Right lobe of liver (tissue), 6 donors: ENCODE results near the gene KRT83. TPM values are rescaled to one million over a fixed set of nuclear protein-coding genes. Genes with fewer than 3 reads are reported as not detected.
"Not testable (repeated sequence)": the region's sequence is repeated elsewhere in the genome, so short reads cannot be mapped to it uniquely, and the experiment has no call there.

ENCODE experiments used
- ATAC-seq, 4 donors: fragments of 200-7000 bp; cut with Tn5 transposase; one replicate each; pipeline ENCODE4 v1.9.1; 2020; ENCODE audit warnings: mild to moderate bottlenecking in 4 of 4, moderate library complexity in 4 of 4
- DNase-seq, 3 donors: peaks; one replicate each; pipeline ENCODE4 v3.0.0-alpha.2; 2020
- H3K27ac ChIP-seq, 3 donors: fragments of 200-600 bp; one replicate each; pipeline ENCODE4 v1.8.0; 2022
- H3K27me3 ChIP-seq, 2 donors: fragments of 200-600 bp; one replicate each; pipeline ENCODE4 v1.8.0; 2022
- H3K36me3 ChIP-seq, 4 donors: fragments of 200-600 bp; sonication (generic) in 1 of 4; one replicate each; pipeline versions ENCODE4 v1.5.1 to v1.8.0; 2017 to 2022; ENCODE audit warnings: control low read depth in 1 of 4
- H3K4me1 ChIP-seq, 4 donors: fragments of 200-600 bp; sonication (generic) in 1 of 4; one replicate each; pipeline versions ENCODE4 v1.5.1 to v1.8.0; 2017 to 2022; ENCODE audit warnings: control low read depth in 1 of 4
- H3K4me3 ChIP-seq, 3 donors: fragments of 200-600 bp; one replicate each; pipeline ENCODE4 v1.8.0; 2022
- H3K9me3 ChIP-seq, 4 donors: fragments of 200-600 bp; sonication (generic) in 1 of 4; one replicate each; pipeline versions ENCODE4 v1.5.1 to v1.8.0; 2017 to 2022; ENCODE audit warnings: control low read depth in 1 of 4
- POLR2A ChIP-seq: fragments of 450-650 bp; IDR thresholded peaks from one replicate; pipeline ENCODE4 v1.6.1; 2017; ENCODE audit warnings: antibody characterized with exemption, mild to moderate bottlenecking
- WGBS: methylation state at CpG from one replicate; pipeline ENCODE4 v1.1.6; 2018; ENCODE audit warnings: low coverage, low lambda C conversion rate; ENCODE audit not compliant: insufficient coverage; ENCODE audit errors: missing lambda C conversion rate; 5-methylcytosine and 5-hydroxymethylcytosine counted together
- intact Hi-C, 2 donors: fragments of 100-400 bp; cut with DNase I; formaldehyde crosslinking; loops; one replicate each; pipeline versions ENCODE4 v1.11.2 to v1.14.1; 2022
- total RNA-seq, 6 experiments: library from RNA; depleted of rRNA in 2 of 6; stranded (reverse); fragments of >200 nt in 2 of 6; fragmentation: NEBNext Ultra II Directional in 3 of 6; extraction: Animal tissue kit (Norgen Biotek cat#: 25700) in 3 of 6; gene quantifications; one replicate each; pipeline versions ENCODE4 v1.1.0 to v1.2.4, GENCODE V29; 2016 to 2023
- TF ChIP-seq, protein P1 (sequence below), 4 donors: fragments of 200-600 bp in 3 of 4; fragments of 450-650 bp in 1 of 4; IDR thresholded peaks; one replicate each; pipeline versions ENCODE4 v1.5.1 to v1.8.0; 2016 to 2022; ENCODE audit warnings: antibody characterized with exemption in 4 of 4, mild to moderate bottlenecking in 2 of 4
- donor health status: DM: no; HTN: yes; CAD: no.
- donor health status: DM: no; HTN: no; CAD: no.
- donor health status: DM: no; HTN: no; CAD: no.
- donor health status: DM: no; HTN: yes; CAD: no.
- donor health status: DM: no; HTN: yes; CAD: no.

KRT83 gene
- total RNA-seq, 6 experiments from 2014 or later, result not detected

- DNase-seq, result no peak
- Histone ChIP-seq H3K9me3 (no peaks in the 10 kb centered on the region), H3K27me3 (no peaks in the 10 kb centered on the region), H3K36me3 (no peaks in the 10 kb centered on the region), H3K27ac (no peak overlapping the region), H3K4me3 (no peak overlapping the region), H3K4me1 (peaks cover 0 to 18% (median 0%) of the 10 kb centered on the region in 4 donors)
- intact Hi-C loops, result no loop called here
- ATAC-seq, result no peak
- TF ChIP-seq POLR2A, result no peak
- TF ChIP-seq, protein P1, sequence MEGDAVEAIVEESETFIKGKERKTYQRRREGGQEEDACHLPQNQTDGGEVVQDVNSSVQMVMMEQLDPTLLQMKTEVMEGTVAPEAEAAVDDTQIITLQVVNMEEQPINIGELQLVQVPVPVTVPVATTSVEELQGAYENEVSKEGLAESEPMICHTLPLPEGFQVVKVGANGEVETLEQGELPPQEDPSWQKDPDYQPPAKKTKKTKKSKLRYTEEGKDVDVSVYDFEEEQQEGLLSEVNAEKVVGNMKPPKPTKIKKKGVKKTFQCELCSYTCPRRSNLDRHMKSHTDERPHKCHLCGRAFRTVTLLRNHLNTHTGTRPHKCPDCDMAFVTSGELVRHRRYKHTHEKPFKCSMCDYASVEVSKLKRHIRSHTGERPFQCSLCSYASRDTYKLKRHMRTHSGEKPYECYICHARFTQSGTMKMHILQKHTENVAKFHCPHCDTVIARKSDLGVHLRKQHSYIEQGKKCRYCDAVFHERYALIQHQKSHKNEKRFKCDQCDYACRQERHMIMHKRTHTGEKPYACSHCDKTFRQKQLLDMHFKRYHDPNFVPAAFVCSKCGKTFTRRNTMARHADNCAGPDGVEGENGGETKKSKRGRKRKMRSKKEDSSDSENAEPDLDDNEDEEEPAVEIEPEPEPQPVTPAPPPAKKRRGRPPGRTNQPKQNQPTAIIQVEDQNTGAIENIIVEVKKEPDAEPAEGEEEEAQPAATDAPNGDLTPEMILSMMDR (IDR thresholded peaks at IDR 0.05), result no peak
- WGBS, result 76% methylated on average over 6 of the region's 6 CpGs
Measured at GRCh38 chr12:52349196-52349595, 28.0 kb upstream of the KRT83 start.

DNA sequence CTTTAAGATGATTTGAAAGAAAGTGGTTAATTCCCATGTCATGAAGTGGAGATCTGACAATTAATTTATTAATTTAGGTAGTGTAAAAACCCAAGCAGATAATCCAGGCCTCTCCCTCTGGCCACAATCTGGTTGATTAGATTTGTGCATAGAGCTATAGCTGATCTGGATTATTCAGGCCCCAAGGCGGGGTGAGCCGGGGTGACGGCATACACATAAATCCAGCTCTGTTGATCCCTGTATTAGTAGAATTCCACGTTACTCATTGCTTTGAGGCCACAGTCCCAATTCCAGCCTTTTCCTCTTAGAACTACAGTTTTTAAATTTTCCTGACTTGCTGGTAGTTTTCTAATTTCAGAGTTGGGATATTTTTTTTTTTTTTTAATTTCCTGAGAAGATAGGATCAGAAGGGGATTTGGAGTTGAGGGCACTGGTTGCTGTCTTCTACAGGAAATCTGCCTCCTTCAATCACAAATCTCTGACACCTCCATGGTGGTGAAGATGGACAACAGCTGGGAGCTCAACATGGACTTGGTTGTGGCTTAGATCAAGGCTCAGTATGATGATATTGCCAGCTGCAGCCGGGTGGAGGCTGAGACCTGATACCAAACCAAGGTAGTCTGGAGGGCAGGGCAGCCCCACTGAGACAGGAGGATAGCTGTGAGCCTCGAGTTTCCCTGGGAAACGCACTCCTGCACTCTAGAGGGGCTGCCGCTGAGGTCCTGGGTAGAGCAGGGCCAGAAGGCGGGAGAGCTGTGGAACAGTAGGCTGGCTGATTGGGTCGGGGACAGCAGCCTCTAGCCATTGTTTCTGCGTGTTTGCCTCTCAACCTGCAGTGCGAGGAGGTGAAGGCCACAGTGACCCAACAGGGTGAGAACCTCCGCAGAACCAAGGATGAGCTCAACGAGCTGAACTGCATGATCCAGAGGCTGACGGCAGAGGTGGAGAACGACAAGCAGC lies 26.6 kb upstream of the KRT83 start:
- Histone ChIP-seq H3K4me1 (peaks cover 0 to 18% (median 0%) of the 10 kb centered on the region in 4 donors), H3K27me3 (no peaks in the 10 kb centered on the region), H3K4me3 (no peak overlapping the region), H3K27ac (no peak overlapping the region), H3K36me3 (no peaks in the 10 kb centered on the region), H3K9me3 (no peaks in the 10 kb centered on the region)
- ATAC-seq (no peak), DNase-seq (no peak)
- WGBS, result 68% methylated on average over 5 of the region's 16 CpGs
- no peak for TF ChIP-seq POLR2A
- TF ChIP-seq, protein P1 (IDR thresholded peaks at IDR 0.05), result no peak
- intact Hi-C loops, result no loop called here

GRCh38 chr12:52347016-52347415 lies 25.8 kb upstream of the KRT83 start:
- no peaks in the 10 kb centered on the region for H3K27me3 ChIP-seq
- intact Hi-C loops, result no loop called here
- ATAC-seq (no peak), DNase-seq (no peak)
- H3K4me1 ChIP-seq, result peaks cover 0 to 15% (median 0%) of the 10 kb centered on the region in 4 donors
- 53% methylated on average over 3 of the region's 9 CpGs for WGBS
- TF ChIP-seq POLR2A, result no peak
- TF ChIP-seq, protein P1 (IDR thresholded peaks at IDR 0.05), result no peak
- H3K27ac ChIP-seq, result no peak overlapping the region
- H3K36me3 ChIP-seq, result no peaks in the 10 kb centered on the region
- H3K9me3 ChIP-seq, result no peaks in the 10 kb centered on the region
- H3K4me3 ChIP-seq, result no peak overlapping the region

GRCh38 chr12:52346593-52346992 lies 25.4 kb upstream of the KRT83 start:
- no peaks in the 10 kb centered on the region for H3K9me3 ChIP-seq
- no peak overlapping the region for H3K4me3 ChIP-seq
- peaks cover 0 to 11% (median 0%) of the 10 kb centered on the region in 4 donors for H3K4me1 ChIP-seq
- ATAC-seq (no peak), DNase-seq (no peak)
- no CpG with 5 or more reads among the region's 4 CpGs for WGBS
- no peak for TF ChIP-seq POLR2A
- TF ChIP-seq, protein P1 (IDR thresholded peaks at IDR 0.05), result no peak
- H3K27me3 ChIP-seq, result no peaks in the 10 kb centered on the region
- intact Hi-C loops, result no loop called here
- no peaks in the 10 kb centered on the region for H3K36me3 ChIP-seq
- no peak overlapping the region for H3K27ac ChIP-seq

DNA sequence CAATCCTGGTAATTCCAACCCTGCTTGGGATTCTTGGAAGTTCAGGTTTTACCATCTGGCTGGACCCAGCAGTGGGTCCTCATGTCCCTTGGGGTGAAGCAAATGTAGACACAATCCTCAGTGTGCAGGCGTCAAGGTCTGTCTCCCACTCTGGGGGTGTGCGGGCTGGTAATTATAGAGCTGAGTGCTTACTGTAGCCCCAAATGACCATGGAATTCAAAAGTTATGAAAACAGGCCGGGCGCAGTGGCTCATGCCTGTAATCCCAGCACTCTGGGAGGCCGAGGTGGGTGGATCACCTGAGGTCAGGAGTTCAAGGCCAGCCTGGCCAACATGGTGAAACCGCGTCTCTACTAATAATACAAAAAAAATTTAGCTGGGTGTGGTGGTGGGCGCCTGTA lies 23.8 kb upstream of the KRT83 start:
- H3K4me3 ChIP-seq, DNase-seq, H3K4me1 ChIP-seq, intact Hi-C loops, H3K36me3 ChIP-seq, ATAC-seq, H3K27ac ChIP-seq, H3K27me3 ChIP-seq, H3K9me3 ChIP-seq: not testable (repeated sequence)
- 65% methylated on average over 7 of the region's 8 CpGs for WGBS
